ENCODE measurements around the gene SORCS2. TPM values are rescaled to one million over a fixed set of nuclear protein-coding genes. Genes with fewer than 3 reads are reported as not detected.

Gene SORCS2
- total RNA-seq, 2 donors from 2014 or later = 1.5 to 1.7 TPM

GRCh38 chr4:7341491-7342222, 149.3 kb downstream of the SORCS2 start:
- Histone ChIP-seq H3K4me1 (no peaks in the 10 kb centered on the region), H3K36me3 (no peaks in the 10 kb centered on the region), H3K27me3 (no peaks in the 10 kb centered on the region), H3K9me3 (peaks cover 0 to 13% of the 10 kb centered on the region in 2 donors), H3K27ac (no peak overlapping the region), H3K4me3 (no peak overlapping the region)
- TF ChIP-seq, protein P1, sequence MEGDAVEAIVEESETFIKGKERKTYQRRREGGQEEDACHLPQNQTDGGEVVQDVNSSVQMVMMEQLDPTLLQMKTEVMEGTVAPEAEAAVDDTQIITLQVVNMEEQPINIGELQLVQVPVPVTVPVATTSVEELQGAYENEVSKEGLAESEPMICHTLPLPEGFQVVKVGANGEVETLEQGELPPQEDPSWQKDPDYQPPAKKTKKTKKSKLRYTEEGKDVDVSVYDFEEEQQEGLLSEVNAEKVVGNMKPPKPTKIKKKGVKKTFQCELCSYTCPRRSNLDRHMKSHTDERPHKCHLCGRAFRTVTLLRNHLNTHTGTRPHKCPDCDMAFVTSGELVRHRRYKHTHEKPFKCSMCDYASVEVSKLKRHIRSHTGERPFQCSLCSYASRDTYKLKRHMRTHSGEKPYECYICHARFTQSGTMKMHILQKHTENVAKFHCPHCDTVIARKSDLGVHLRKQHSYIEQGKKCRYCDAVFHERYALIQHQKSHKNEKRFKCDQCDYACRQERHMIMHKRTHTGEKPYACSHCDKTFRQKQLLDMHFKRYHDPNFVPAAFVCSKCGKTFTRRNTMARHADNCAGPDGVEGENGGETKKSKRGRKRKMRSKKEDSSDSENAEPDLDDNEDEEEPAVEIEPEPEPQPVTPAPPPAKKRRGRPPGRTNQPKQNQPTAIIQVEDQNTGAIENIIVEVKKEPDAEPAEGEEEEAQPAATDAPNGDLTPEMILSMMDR (IDR thresholded peaks at IDR 0.05) = no peak
- DNase-seq (ENCODE audit: low spot score) = no peak

DNA sequence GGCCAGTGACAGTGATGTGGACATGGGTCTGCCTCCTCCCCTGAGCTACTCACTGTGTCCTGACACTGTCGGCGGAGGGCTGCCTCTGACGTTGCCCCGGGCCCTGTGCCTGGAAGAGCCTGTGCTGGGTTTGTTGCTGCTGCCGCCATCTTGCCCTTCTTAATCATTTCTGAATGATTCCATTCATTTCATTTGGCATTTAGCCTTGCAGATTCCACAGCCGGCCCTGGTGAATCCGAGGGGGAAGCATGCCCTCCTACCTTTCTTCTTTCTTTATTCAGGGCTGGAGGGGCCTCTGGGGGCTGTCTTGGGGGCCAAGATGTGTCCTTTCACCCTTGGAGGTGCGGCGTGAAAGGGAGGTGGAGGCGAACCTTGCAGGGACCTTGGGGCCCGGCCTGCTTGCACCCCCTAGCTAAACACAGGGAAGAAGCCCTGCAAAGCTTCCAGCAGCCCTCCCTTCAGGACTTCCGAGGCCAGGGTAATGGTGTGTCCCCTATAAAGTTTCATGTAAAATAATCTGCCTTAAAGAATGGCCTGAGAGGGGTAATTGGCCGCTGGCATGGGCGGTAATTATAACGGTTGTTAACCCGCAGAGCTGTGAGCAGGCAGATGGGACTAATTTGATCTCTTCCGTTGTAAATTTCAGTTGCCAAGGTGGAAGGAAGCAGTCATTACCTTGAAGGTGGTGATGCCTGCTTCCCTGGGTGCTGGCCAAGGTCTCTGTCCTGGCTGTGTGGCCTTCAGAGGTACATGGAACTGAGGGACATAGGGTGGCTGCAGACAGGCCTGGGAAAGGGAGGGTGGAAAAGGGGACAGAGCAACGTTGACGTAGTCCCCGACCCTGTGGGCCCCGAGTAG, 150.1 kb downstream of the SORCS2 start:
- no peaks in the 10 kb centered on the region for H3K27me3 ChIP-seq
- no peak for DNase-seq (ENCODE audit: low spot score)

GRCh38 chr4:7343081-7343655, 150.8 kb downstream of the SORCS2 start:
- H3K27me3 ChIP-seq = no peaks in the 10 kb centered on the region
- H3K9me3 ChIP-seq = peaks cover 0 to 19% of the 10 kb centered on the region in 2 donors
- H3K36me3 ChIP-seq = no peaks in the 10 kb centered on the region
- H3K4me3 ChIP-seq = no peak overlapping the region
- no peaks in the 10 kb centered on the region for H3K4me1 ChIP-seq
- no peak for DNase-seq (ENCODE audit: low spot score)
- no peak overlapping the region for H3K27ac ChIP-seq
- TF ChIP-seq, protein P1 (IDR thresholded peaks at IDR 0.05) = no peak

More for the DNA sequence above, 150.1 kb downstream of the SORCS2 start:
- Histone ChIP-seq H3K4me3 (no peak overlapping the region), H3K27ac (no peak overlapping the region), H3K36me3 (no peaks in the 10 kb centered on the region), H3K4me1 (no peaks in the 10 kb centered on the region), H3K9me3 (peaks cover 0 to 19% of the 10 kb centered on the region in 2 donors)
- TF ChIP-seq, protein P1 (IDR thresholded peaks at IDR 0.05) = no peak

- Histone ChIP-seq H3K4me1 (no peaks in the 10 kb centered on the region), H3K27me3 (no peaks in the 10 kb centered on the region), H3K4me3 (no peak overlapping the region), H3K36me3 (no peaks in the 10 kb centered on the region), H3K27ac (no peak overlapping the region), H3K9me3 (peaks cover 0 to 19% of the 10 kb centered on the region in 2 donors)
- TF ChIP-seq, protein P1 (IDR thresholded peaks at IDR 0.05) = no peak
- no peak for DNase-seq (ENCODE audit: low spot score)
Observed at GRCh38 chr4:7343950-7344349, 151.6 kb downstream of the SORCS2 start.

DNA sequence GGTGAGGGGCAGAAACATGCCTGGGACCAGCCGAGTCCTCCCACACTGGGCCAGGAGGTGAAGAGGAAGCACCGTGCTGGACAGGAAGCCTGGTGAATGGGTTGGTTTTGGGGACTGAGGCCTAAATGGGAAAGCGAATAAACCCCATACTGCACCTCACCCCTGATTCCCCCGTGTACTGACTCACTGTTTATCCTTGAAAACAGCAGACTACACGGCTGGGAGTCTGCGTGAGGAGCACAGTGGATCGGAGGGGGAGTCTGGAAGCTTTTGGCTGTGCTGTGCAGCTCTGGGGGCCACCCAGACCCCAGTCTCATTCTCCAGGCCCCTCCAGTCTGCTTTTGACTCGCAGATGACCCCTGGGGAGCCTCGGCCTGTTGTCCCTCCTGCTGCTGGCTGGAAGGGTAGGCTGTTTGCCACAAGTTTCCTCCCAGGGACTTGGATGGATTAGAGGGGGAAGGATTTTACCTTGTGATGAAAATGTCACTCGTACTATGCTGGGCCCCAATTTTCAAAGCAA, 152.4 kb downstream of the SORCS2 start:
- TF ChIP-seq, protein P1 (IDR thresholded peaks at IDR 0.05) = no peak
- Histone ChIP-seq H3K27ac (no peak overlapping the region), H3K9me3 (peaks cover 0 to 19% of the 10 kb centered on the region in 2 donors), H3K36me3 (no peaks in the 10 kb centered on the region), H3K27me3 (no peaks in the 10 kb centered on the region), H3K4me1 (no peaks in the 10 kb centered on the region), H3K4me3 (no peak overlapping the region)
- DNase-seq (ENCODE audit: low spot score) = no peak
